SK-N-SH treated with all-trans-retinoic acid at 6 μM for 48 hours (cell line): ENCODE results near the gene TOMM20.

ENCODE experiments used
- ATAC-seq: fragments of 200-7000 bp; cut with Tn5 transposase; 3 replicates; pipeline ENCODE4 v1.9.1; 2020; ENCODE audit warnings: mild to moderate bottlenecking, moderate library complexity
- ARNTL ChIP-seq: fragments of 450-650 bp; formaldehyde crosslinking; IDR thresholded peaks from 2 replicates; pipeline ENCODE4 v1.5.0; 2020; ENCODE audit warnings: low read depth, mild to moderate bottlenecking, moderate library complexity, borderline replicate concordance
- CSDC2 ChIP-seq: fragments of 250-450 bp; sonication (Bioruptor Pico); IDR thresholded peaks from 2 replicates; pipeline ENCODE4 v1.5.0; 2020; ENCODE audit warnings: mild to moderate bottlenecking, moderate library complexity
- ESRRG ChIP-seq: fragments of 250-450 bp; sonication (Bioruptor Pico); IDR thresholded peaks from 2 replicates; pipeline ENCODE4 v1.6.1; 2021; ENCODE audit warnings: mild to moderate bottlenecking
- GLIS3 ChIP-seq: fragments of 250-450 bp; sonication (Bioruptor Pico); IDR thresholded peaks from 2 replicates; pipeline ENCODE4 v1.5.0; 2020; ENCODE audit warnings: mild to moderate bottlenecking, moderate library complexity
- ISL1 ChIP-seq: fragments of 250-450 bp; sonication (Bioruptor Pico); IDR thresholded peaks from 2 replicates; pipeline ENCODE4 v2.1.2; 2022; ENCODE audit warnings: mild to moderate bottlenecking, moderate library complexity
- OSR1 ChIP-seq: fragments of 250-450 bp; sonication (Bioruptor Pico); IDR thresholded peaks from 2 replicates; pipeline ENCODE4 v1.8.0; 2022; ENCODE audit warnings: moderate library complexity, mild to moderate bottlenecking, inconsistent platforms
- PPARA ChIP-seq: fragments of 250-450 bp; sonication (Bioruptor Pico); IDR thresholded peaks from 2 replicates; pipeline ENCODE4 v1.5.0; 2020; ENCODE audit warnings: mild to moderate bottlenecking, borderline replicate concordance
- TOX ChIP-seq: fragments of 250-450 bp; sonication (Bioruptor Pico); IDR thresholded peaks from 2 replicates; pipeline ENCODE4 v1.8.0; 2021; ENCODE audit warnings: mild to moderate bottlenecking, moderate library complexity, borderline replicate concordance
- ZFP3 ChIP-seq: fragments of 250-450 bp; sonication (Bioruptor Pico); IDR thresholded peaks from 2 replicates; pipeline ENCODE4 v1.5.0; 2020; ENCODE audit warnings: mild to moderate bottlenecking, moderate library complexity
- ZFP30 ChIP-seq: fragments of 450-650 bp; formaldehyde crosslinking; IDR thresholded peaks from 2 replicates; pipeline ENCODE4 v1.5.0; 2022; ENCODE audit warnings: mild to moderate bottlenecking, moderate library complexity
- ZNF565 ChIP-seq: fragments of 450-650 bp; formaldehyde crosslinking; conservative IDR thresholded peaks from 2 replicates; pipeline ENCODE4 v1.5.0; 2020; ENCODE audit warnings: low read depth, mild to moderate bottlenecking, moderate library complexity
- ZNF70 ChIP-seq: fragments of 450-650 bp; formaldehyde crosslinking; IDR thresholded peaks from 2 replicates; pipeline ENCODE4 v1.5.0; 2020; ENCODE audit warnings: mild to moderate bottlenecking, moderate library complexity
- ZNF8 ChIP-seq: fragments of 450-650 bp; formaldehyde crosslinking; IDR thresholded peaks from 2 replicates; pipeline ENCODE4 v1.5.0; 2020; ENCODE audit warnings: mild to moderate bottlenecking, moderate library complexity
- TF ChIP-seq, protein P1 (sequence below): fragments of 250-450 bp; sonication (Bioruptor Pico); IDR thresholded peaks from 2 replicates; pipeline ENCODE4 v1.8.0; 2020; ENCODE audit warnings: mild to moderate bottlenecking, moderate library complexity, borderline replicate concordance
- TF ChIP-seq, protein P2 (sequence below): fragments of 250-450 bp; sonication (Bioruptor Pico); IDR thresholded peaks from 2 replicates; pipeline ENCODE4 v1.5.1; 2020; ENCODE audit warnings: low read depth, mild to moderate bottlenecking, moderate library complexity
- TF ChIP-seq, protein P3 (sequence below): fragments of 250-450 bp; sonication (Bioruptor Pico); IDR thresholded peaks from 2 replicates; pipeline ENCODE4 v1.8.0; 2021; ENCODE audit warnings: low read depth, mild to moderate bottlenecking, moderate library complexity, borderline replicate concordance
- TF ChIP-seq, protein P4 (sequence below): fragments of 250-450 bp; sonication (Bioruptor Pico); IDR thresholded peaks from 2 replicates; pipeline ENCODE4 v1.5.1; 2021; ENCODE audit warnings: mild to moderate bottlenecking, moderate library complexity

TOMM20 gene

DNA sequence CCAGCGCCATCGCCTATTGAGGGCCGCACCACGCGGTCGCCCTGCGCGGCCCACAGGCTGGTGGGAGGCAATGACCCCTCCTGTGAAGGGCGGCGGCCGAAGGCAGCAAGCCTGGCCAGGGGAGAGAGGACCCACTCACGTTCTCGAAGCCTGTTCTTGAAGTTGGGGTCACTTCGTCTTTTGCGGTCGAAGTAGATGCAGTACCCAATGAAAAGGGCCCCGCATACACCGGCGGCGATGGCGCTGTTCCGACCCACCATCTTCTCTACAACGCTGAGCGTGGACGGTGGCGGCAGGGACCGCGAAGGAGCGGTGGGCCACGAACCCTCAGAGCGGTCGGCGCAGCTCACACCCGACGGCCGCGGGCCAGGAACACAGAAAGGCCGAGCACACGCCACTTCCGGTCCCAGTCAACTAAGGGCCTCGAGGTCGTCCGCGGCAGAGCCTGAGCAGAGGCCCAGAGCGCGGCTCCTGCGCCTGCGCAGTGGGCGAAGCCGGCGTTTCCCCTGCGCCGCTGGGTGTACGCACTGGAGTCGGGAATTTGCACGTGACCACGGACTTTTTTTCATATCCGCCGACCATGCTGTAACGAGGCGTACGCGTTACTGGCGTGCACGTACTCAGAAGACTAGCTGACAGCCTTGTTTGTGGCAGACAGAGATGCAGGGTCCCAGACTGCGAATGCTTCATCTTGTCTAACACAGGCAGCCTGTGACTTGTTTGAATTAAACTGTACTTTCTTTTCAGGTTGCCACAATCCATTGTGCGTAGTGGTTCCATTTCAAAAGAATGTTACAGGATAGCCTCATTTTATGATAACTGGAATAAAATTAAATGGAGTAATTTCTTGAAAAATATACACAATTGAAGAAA is at the start of gene TOMM20:
Gene TOMM20, minus strand, starts transcription at position 382 of the 873 bp plus-strand sequence. Its CDS starts 122 bp downstream, at position 260.
- ATAC-seq = peak; percentile 96
- TF ChIP-seq GLIS3 (CRISPR knock-in tag) = no peak
- TF ChIP-seq, protein P1, sequence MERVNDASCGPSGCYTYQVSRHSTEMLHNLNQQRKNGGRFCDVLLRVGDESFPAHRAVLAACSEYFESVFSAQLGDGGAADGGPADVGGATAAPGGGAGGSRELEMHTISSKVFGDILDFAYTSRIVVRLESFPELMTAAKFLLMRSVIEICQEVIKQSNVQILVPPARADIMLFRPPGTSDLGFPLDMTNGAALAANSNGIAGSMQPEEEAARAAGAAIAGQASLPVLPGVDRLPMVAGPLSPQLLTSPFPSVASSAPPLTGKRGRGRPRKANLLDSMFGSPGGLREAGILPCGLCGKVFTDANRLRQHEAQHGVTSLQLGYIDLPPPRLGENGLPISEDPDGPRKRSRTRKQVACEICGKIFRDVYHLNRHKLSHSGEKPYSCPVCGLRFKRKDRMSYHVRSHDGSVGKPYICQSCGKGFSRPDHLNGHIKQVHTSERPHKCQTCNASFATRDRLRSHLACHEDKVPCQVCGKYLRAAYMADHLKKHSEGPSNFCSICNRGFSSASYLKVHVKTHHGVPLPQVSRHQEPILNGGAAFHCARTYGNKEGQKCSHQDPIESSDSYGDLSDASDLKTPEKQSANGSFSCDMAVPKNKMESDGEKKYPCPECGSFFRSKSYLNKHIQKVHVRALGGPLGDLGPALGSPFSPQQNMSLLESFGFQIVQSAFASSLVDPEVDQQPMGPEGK (CRISPR knock-in tag) = no peak
- no peak; the same call in 1 of the 2 replicates for TF ChIP-seq OSR1 (CRISPR knock-in tag)
- TF ChIP-seq ZNF8 (CRISPR knock-in tag) = no peak
- TF ChIP-seq ESRRG (CRISPR knock-in tag) = no peak
- no peak for TF ChIP-seq ZFP30 (CRISPR knock-in tag)
- TF ChIP-seq, protein P2, sequence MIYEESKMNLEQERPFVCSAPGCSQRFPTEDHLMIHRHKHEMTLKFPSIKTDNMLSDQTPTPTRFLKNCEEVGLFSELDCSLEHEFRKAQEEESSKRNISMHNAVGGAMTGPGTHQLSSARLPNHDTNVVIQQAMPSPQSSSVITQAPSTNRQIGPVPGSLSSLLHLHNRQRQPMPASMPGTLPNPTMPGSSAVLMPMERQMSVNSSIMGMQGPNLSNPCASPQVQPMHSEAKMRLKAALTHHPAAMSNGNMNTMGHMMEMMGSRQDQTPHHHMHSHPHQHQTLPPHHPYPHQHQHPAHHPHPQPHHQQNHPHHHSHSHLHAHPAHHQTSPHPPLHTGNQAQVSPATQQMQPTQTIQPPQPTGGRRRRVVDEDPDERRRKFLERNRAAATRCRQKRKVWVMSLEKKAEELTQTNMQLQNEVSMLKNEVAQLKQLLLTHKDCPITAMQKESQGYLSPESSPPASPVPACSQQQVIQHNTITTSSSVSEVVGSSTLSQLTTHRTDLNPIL (CRISPR knock-in tag) = no peak
- TF ChIP-seq ZNF565 (CRISPR knock-in tag) = no peak
- no peak for TF ChIP-seq TOX (CRISPR knock-in tag)
- no peak for TF ChIP-seq ZNF70
- TF ChIP-seq ZFP3 (CRISPR knock-in tag) = no peak
- no peak for TF ChIP-seq CSDC2 (CRISPR knock-in tag)

DNA sequence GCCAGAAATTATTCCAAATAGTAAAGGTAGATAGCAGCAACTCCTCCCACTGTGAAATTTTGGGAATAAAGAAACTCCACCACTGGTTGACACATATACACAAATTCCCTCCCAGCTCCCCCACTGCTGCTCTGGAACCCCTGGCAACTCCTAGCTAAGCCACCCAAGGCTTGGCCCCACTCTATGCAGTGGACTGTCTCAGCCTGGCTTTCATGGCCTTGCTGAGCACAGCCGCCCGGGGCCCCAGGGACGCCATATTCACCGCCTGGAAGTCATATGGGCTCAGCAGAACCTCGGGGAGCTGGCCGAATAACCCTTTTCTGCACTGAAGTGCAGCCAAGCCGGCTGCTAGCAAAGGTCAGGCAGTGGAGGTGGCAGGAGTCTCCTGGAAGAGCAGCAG is 47.8 kb upstream of the TOMM20 start:
- TF ChIP-seq ZFP3 (CRISPR knock-in tag) (no peak), ZNF8 (CRISPR knock-in tag) (no peak), ZNF565 (CRISPR knock-in tag) (no peak), ESRRG (CRISPR knock-in tag) (no peak), ZNF70 (no peak), PPARA (CRISPR knock-in tag) (no peak)
- TF ChIP-seq, protein P3, sequence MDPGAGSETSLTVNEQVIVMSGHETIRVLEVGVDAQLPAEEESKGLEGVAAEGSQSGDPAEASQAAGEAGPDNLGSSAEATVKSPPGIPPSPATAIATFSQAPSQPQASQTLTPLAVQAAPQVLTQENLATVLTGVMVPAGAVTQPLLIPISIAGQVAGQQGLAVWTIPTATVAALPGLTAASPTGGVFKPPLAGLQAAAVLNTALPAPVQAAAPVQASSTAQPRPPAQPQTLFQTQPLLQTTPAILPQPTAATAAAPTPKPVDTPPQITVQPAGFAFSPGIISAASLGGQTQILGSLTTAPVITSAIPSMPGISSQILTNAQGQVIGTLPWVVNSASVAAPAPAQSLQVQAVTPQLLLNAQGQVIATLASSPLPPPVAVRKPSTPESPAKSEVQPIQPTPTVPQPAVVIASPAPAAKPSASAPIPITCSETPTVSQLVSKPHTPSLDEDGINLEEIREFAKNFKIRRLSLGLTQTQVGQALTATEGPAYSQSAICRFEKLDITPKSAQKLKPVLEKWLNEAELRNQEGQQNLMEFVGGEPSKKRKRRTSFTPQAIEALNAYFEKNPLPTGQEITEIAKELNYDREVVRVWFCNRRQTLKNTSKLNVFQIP (CRISPR knock-in tag) = no peak
- TF ChIP-seq, protein P4, sequence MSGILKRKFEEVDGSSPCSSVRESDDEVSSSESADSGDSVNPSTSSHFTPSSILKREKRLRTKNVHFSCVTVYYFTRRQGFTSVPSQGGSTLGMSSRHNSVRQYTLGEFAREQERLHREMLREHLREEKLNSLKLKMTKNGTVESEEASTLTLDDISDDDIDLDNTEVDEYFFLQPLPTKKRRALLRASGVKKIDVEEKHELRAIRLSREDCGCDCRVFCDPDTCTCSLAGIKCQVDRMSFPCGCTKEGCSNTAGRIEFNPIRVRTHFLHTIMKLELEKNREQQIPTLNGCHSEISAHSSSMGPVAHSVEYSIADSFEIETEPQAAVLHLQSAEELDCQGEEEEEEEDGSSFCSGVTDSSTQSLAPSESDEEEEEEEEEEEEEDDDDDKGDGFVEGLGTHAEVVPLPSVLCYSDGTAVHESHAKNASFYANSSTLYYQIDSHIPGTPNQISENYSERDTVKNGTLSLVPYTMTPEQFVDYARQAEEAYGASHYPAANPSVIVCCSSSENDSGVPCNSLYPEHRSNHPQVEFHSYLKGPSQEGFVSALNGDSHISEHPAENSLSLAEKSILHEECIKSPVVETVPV (CRISPR knock-in tag) = no peak
- ATAC-seq = no peak; the same call in 2 of the 3 replicates

DNA sequence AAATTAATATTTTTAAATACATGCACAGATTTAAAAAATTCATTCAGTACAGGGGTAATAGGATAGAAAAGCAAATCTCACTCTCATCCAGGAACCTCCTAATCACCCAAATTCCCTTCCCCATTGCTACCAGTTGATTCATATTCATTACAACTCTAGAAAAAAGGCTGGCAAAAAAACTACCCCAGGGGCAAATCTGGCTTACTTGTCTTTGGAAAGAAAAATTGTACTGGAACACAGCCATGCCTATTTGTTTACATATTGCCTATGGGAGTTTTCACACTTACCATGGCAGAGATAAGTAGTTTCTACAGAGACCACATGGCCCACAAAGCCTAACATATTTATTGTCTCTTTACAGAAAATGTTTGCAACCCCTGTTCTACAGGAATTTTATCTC is 41.3 kb upstream of the TOMM20 start:
- TF ChIP-seq, protein P4 (CRISPR knock-in tag) = no peak
- TF ChIP-seq, protein P1 (CRISPR knock-in tag) = no peak
- TF ChIP-seq ZNF565 (CRISPR knock-in tag) (no peak), CSDC2 (CRISPR knock-in tag) (no peak), TOX (CRISPR knock-in tag) (no peak), ISL1 (no peak), ARNTL (CRISPR knock-in tag) (no peak)
- ATAC-seq = no peak
